Skin epidermis (tissue), 12 donors: ENCODE results near the gene TGFA.

Source experiments
- H3K27ac ChIP-seq, 21 experiments: fragments of 200-600 bp; sonication (generic) in 11 of 21; one replicate each; pipeline ENCODE4 v1.5.0; 2020; ENCODE audit warnings: mild to moderate bottlenecking in 3 of 21, inconsistent platforms in 2 of 21, moderate library complexity in 2 of 21
- H3K4me3 ChIP-seq, 7 experiments: fragments of 200-600 bp; sonication (generic) in 2 of 7; one replicate each; pipeline ENCODE4 v1.5.0; 2020; ENCODE audit warnings: inconsistent platforms in 2 of 7, mild to moderate bottlenecking in 2 of 7, moderate library complexity in 1 of 7

Gene TGFA

DNA sequence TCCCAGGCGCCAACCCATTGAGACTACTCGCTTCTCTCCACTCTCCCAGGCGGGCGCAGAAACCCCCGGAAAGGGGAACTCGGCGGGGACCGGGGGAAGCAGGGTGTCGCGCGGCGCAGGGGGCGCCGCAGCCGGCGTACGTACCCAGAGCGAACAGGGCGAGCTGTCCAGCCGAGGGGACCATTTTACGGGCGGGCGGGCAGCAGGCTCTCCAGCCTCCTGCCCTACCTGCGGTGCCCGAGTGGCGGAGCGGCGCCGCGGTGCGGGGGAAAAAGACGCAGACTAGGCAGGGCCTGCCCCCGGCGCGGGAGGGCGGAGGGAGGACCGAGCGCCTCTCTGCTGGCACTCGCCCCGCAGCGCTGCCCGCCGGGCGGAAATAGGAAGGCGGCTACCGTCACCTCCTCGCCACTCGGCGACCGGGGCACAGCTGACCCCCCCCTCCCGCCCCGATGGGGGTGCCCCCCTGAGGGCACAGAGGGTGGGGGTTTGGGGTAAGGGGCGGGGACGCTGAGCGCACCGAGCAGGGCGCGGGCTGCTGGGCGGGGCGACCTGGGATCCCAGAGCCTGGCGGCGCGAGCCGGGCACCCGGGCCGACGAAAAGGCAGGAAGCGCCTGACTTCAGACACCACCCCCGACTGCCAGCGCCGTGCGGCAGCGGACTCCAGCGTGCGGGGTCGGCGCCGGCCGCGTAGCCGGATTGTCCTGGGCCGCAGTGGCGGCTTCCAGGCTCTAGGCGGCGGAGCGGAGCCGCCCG is at the start of gene TGFA:
TSS of gene TGFA (minus strand) at position 243 of the 754 bp plus-strand sequence. CDS start at position 184, 59 bp downstream.
- H3K27ac ChIP-seq: peak within 1 kb of the TSS; percentile 18 to 91 (median 81)

DNA sequence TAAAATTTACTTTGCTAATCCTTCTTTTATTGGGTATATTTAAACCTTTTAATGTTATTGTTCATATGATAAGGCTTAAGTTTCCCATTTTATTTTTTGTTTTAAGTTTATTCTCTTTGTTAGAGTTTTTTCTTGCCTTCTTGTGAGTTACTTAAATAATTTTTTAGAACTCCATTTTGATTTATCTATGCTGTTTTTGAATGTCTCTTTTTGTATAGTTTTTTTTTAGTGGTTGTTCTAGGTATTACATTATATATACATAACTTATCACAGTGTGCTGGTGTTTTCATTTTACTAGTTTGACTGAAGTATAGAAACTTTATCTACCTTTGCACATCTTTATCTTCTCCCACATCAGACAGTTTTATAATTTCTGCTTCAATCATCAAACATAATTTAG is 49.4 kb upstream of the TGFA start:
- Histone ChIP-seq H3K4me3 (no peak overlapping the region), H3K27ac (no peak overlapping the region)

More for the DNA sequence above, at the start of gene TGFA:
- H3K4me3 ChIP-seq: peak within 1 kb of the TSS; percentile 53 to 77 (median 61)

DNA sequence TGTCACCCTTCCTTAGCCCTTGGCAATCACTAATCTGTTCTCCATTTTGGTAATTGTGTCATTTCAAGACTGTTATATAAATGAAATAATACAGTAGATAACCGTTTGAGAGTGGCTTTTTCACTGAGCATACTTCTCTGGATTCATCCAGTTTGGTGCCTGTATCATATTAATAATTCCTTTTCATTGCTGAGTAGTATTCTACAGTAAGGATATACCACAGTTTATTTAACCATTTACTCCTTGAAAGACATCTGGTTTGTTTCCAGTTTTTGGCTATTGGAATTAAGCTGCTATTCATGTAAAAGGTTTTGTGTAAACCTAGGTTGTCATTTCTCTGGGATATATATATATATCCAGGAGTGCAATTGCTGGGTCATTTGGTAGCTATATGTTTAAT is 44.6 kb upstream of the TGFA start:
- H3K4me3 ChIP-seq: no peak overlapping the region
- no peak overlapping the region for H3K27ac ChIP-seq

DNA sequence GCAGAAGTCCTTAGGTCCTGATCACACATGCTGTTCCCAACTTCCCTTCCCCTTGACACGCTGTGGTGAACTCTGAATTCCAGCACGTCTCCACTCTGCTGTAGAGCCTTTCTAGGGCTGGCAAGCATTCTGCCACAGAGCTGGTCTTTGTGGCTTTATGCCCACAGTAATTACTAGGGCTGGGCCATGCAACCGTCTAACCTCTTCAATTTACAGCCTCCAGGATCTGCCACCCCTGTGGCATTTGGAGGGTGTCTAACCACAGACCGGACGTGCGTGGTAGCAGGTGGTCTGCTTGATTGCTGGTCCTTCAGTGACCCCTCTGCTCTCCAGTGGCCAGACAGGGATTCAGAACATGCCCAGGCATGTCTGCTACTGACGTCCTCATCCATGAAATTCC is 43.1 kb upstream of the TGFA start:
- Histone ChIP-seq H3K27ac (peak overlapping the region in 6 of 21 experiments; percentile 9 to 39 (median 25)), H3K4me3 (no peak overlapping the region)

DNA sequence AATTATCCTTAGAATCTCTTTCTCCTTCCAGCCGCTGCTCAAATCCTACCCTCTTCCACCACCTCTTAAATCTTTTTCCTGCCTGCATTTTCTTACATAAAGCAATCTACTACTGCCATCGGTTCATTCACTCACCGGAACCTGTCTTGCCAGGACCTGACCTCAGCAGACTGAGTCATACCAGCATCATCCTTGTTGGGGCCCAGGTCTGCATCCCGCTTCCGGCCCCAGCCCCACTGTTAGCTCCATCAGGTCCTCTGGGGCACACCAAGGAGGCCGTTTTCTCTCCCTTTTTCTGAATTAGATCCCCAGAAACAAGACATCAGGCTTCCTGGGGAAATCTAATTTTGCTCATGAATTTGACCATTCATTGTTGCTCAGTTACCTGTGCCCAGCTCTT is 42.7 kb upstream of the TGFA start:
- H3K4me3 ChIP-seq: no peak overlapping the region
- peak overlapping the region in 4 of 21 experiments; percentile 22 to 39 (median 25) for H3K27ac ChIP-seq

DNA sequence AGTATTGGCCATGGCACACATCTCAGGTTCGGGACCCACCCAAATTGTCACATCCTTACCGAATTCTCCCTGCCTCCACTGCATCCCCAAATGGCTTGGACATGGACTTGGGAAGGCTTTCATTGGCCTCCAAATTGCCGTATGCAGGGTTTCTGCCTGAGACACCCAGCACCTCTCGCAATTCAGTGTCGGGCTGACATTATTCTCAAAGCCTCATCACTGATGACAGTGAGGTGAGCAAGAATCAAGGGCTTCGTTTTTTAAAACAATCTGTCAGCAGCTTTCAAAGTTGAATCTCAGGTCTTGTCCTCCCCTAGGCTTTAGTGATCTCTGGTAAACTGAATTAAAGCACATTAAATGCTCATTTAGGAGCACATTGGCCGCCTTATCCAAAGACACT is 29.5 kb upstream of the TGFA start:
- no peak overlapping the region for H3K27ac ChIP-seq

DNA sequence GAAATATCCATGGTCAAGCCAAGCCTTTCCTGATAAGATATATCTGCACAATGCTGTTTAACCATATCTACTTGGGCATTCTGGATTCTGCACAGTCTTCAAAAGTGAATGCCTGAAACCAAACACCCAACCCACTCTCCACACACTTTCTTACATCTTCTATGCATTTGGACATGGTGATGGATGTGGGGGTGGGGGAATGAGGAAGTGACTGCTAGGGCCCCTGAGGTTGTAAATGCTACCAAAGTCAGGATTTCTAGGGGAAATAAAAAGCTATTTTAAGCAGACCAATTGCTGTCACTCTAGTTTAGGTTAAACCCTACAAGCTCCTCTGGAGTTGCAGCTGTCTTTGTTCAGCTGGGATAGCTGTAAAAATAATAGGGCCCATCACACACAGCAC is 26.7 kb upstream of the TGFA start:
- no peak overlapping the region for H3K27ac ChIP-seq
- no peak overlapping the region for H3K4me3 ChIP-seq

More for the DNA sequence above, 29.5 kb upstream of the TGFA start:
- H3K4me3 ChIP-seq: no peak overlapping the region

DNA sequence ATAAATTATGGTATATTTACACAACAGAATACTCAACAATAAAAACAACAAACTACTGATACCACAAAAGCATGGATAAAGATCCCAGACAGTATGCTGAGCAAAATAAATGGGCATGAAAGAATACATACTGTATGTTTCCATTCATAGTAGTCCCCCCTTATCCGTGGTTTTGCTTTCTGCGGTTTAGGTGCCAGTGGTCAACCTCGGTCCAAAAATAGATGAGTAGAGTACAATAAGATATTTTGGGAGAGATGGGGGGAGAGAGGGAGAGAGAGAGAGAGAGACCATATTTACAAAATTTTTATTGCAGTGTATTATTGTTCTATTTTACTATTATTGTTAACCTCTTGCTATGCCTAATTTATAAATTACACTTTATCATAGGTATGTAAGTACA is 21.0 kb upstream of the TGFA start:
- Histone ChIP-seq H3K4me3 (no peak overlapping the region), H3K27ac (no peak overlapping the region)

DNA sequence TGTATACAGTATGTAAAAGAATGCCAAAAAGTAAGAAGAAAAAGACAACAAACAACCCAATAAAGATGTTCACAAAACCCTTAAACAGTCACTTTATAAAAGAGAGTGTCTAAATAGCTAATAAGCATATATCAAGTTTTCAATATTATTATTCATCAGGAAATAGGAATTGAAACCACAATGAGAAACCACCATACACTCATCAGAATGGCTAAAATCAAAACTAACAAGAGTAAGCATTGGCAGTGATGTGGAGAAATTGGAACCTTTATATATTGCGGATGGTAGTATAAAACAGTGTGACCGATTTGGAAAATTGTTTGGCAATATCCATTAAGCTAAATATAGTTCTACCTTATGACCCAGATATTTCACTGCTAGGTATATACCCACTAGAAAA is 20.5 kb upstream of the TGFA start:
- Histone ChIP-seq H3K27ac (no peak overlapping the region), H3K4me3 (no peak overlapping the region)

DNA sequence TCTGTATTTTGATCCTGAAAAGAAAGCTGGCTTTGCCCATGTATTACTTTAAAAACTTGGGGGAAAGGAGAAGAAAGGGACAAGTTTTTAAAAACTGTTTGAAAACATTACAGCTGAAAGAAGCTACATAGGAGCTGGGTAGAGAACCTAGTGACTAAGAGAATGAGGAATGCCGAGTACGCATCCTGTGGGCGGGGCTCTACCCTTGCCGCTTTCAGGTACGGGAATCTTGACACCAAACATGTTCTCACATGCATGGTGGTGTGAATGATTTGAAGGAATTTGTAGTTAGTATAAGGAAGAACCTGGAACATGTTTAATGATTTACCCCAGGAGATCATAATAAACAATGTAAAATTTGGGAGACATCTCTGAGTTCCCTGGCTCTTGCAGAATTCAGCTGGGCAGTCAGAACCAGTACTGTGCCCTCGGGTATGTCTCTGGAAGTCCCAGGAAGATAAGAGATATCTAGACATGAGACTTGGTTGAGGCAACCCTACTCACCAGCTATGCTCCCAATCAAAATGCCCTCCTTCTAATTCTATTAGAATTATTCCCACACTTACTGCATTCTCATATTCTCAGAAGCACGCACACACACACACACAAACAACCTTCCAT is 16.5 kb upstream of the TGFA start:
- no peak overlapping the region for H3K4me3 ChIP-seq
- peak overlapping the region in 15 of 21 experiments; percentile 5 to 76 (median 63) for H3K27ac ChIP-seq

DNA sequence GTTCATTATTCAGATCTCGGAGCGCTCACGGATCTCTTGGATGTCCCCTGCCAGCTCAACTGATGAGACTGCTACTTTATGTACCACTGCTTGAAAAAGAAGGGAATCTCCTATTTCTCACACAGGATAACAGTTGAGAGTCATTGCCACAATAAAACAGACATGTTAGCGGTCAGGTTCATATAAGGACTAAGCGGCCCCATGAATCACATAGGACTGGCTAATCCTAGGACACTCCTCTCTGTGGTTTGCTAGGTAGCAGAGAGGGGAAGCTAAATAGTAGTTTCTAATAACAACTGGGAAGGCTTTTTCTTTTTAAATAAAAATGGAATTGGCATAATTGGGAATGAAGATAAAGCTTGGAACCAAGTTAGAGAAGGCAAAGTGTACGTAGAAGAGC is 15.9 kb upstream of the TGFA start:
- Histone ChIP-seq H3K4me3 (no peak overlapping the region), H3K27ac (peak overlapping the region in 14 of 21 experiments; percentile 14 to 76 (median 64))

DNA sequence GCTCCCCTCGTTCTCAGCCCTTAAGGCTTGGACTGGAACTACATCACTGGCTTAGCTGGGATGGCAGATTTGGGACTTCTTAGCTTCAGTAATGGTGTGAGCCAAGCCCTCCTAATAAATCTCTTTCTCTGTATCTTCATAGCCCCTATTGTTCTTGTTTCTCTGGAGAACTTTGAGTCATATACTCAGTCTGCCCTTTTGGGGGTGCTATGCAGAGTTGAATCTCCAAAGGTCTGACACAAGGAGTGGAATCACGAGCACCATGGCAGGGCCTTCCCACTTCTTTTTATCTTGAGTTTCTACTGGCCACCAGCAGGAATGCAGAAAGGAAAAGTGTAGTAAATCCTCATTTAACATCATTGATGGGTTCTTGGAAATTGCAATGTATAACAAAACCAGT is 13.3 kb upstream of the TGFA start:
- Histone ChIP-seq H3K27ac (no peak overlapping the region), H3K4me3 (no peak overlapping the region)

DNA sequence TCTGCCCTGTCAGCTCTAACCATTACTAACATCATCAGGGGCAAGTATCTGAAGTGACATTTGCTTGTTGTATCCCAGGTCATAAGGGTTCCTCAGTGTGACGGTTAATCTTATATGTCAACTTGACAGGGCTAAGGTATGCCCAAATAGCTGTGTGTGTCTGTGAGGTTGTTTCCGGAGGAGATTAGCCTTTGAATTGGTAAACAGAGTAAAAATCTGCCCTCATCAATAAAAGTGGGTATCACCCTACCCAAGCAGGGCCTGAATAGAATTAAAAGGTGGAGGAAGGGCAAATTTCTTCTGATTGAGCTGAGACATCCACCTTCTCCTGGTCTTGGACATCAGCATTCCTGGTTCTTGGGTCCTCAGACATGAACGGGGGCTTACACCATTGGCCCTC is 12.8 kb upstream of the TGFA start:
- H3K4me3 ChIP-seq: no peak overlapping the region
- no peak overlapping the region for H3K27ac ChIP-seq

DNA sequence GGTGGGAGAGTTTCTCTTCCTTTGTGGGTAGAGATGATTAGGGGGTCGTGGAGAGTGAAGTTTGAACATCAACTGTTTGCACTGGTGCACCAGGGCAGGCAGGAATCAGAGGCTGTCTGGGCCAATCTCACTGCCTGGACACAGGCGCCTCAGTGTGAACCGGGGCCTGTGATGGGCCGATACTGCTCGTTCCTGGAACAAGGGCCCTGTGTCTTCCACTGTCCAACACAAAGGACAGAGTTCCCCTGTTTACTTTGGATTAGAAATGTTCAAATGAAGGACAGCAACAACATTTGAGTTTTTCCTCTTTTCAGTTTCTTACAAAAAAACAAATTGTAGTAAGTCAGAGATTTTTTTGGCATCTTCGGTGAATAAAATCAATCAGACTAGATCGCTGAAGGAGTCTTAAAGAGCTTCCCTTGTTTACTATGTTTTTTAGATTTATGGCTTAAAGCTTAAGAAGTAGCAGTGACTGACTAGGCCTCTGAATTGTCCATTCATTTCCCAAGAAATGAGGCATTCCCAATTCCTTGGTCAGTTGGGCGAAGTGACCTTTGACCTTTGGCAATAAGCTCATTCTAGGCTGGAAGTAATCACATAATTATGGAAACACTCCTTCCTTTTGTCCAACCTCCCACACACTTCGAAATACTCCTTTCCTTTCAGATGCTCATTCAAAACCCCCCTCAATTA is 11.6 kb upstream of the TGFA start:
- Histone ChIP-seq H3K27ac (no peak overlapping the region), H3K4me3 (no peak overlapping the region)

DNA sequence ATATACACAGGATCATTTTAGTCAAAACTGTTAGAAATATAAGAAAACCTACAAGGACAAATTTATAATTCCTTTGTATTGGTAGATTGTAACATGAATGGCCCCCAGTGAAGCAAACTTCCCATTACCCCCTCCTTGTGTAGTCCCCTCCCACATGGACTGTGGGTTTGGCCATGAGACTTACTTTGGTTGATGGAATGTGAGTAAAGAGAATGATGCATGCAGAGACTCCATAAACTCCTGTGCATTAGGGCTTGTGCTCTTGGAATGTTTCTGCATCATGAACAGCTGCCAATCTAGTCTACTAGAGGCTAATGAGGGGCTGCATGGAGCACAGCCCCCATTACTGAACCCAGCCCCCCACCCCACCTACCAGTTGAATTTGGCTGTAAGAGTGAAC is 8.3 kb upstream of the TGFA start:
- H3K4me3 ChIP-seq: no peak overlapping the region
- no peak overlapping the region for H3K27ac ChIP-seq

DNA sequence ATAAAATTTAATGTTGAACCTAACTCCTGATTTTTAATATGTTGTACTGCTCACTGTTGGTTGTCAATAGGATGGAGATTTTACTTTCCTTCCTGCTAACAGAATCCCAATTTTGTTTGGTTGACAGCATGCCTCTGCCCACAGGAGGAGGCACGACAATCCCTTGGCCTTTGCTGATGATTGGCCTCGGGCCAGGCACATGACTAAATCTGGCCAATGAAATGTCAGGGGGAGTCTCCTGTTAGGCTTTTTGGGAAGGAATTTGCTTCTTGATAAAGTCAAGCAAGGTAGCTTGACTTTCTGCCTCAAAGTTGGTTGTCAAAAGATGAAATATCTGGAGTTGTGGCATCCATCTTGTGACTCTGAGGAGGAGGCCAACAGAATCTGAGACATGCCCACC is 6.8 kb upstream of the TGFA start:
- H3K27ac ChIP-seq: no peak overlapping the region
- no peak overlapping the region for H3K4me3 ChIP-seq

DNA sequence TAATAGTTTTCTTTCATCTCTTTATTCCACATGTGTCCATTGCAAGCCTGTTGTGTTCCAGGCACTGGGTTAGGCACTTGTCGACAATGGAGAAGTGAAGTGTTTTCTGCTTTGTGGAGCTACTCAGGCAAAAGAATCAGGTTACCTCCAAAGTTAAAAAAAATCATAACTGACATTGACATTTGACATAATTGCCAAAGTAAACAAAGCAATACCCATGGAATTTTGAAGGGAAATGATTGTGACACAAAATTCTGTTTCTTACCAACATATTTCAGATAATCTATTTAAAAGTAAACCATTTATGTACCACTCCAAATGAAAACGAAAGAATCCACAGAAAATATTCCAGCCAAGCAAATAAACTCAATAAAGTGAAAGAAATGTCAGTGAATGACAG is 6.4 kb upstream of the TGFA start:
- no peak overlapping the region for H3K27ac ChIP-seq

DNA sequence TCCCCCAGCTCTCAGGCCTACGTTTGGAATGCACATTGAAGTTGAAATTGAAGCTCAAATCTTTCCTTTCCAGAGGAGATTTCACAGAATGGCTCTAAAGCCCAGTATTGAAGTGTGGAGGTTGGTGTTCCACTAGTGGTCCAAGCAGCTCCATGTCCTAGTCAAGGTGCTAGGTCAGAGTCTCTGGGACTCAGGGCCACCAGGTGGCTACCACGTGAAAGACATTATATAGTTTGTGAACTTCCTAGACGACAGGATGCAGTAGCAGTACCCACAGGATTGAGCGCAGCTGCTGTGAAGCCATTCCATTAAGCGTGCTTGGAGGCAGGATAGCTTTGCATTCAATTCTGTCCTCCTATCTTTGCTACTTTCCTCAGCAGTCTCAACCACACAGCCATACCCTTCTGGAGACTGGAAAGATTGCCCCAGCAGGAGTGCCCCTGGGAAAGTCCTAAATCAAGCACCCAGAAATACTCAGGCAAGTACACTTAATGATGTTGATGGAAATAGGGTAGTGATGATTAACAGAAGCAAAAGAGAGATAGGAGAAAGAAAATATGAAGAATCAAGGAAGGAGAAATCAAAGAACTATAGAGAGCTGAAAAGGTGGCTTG is 4.7 kb upstream of the TGFA start:
- H3K4me3 ChIP-seq: no peak overlapping the region
- no peak overlapping the region for H3K27ac ChIP-seq

More for the DNA sequence above, 6.4 kb upstream of the TGFA start:
- no peak overlapping the region for H3K4me3 ChIP-seq

DNA sequence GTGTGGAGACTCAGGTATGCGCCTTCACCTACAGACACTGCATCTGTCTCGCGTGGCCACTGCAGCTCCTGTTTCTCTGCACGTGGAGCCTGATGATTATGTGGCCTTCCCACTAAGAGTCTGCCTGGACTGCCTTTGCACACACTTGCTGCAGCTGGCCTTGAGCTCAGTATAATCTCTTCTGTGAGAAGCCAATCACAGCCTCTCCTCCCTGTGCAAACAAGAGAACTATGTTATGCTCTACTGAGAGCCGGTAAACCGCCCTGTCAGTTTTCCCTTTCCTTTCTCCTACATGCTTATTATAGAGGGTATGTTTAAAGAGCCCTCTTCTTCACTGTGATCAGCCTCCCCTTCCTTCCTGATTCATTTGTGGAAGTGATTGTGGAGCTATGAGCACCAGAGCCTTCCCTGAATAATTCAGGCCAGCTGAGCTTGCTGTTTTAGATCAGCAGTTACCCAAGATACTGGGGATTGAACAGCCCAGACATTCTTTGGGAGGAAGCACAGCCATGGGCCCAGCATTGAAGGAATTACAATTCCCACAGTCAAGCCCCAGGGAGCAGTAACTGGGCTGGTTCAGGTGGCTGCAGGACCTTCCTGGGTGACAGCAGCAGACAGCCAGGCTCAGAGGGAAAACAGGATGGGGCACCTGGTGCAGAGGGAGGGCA is 3.7 kb upstream of the TGFA start:
- no peak overlapping the region for H3K4me3 ChIP-seq
- no peak overlapping the region for H3K27ac ChIP-seq

DNA sequence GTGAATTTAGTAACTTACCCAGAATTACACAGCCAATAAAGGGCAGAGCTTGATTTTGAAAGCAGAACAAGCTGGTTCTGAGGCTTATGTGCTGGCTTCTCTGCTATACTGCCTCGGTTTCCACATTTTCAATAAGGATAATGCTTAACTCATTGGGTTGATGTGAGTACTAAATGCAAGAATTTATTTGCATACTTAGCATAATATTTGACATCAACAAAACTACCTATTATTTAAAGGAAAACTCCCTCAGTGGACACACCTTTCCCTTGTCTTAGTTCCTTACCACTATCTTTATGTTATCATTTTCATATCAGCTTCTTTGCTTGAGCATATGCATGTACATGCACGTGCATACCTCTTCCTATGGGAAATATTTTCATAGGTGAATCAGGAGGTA is 3.0 kb upstream of the TGFA start:
- H3K27ac ChIP-seq: no peak overlapping the region
- no peak overlapping the region for H3K4me3 ChIP-seq
